ENCODE results near the gene CARD11.

CARD11 gene

DNA sequence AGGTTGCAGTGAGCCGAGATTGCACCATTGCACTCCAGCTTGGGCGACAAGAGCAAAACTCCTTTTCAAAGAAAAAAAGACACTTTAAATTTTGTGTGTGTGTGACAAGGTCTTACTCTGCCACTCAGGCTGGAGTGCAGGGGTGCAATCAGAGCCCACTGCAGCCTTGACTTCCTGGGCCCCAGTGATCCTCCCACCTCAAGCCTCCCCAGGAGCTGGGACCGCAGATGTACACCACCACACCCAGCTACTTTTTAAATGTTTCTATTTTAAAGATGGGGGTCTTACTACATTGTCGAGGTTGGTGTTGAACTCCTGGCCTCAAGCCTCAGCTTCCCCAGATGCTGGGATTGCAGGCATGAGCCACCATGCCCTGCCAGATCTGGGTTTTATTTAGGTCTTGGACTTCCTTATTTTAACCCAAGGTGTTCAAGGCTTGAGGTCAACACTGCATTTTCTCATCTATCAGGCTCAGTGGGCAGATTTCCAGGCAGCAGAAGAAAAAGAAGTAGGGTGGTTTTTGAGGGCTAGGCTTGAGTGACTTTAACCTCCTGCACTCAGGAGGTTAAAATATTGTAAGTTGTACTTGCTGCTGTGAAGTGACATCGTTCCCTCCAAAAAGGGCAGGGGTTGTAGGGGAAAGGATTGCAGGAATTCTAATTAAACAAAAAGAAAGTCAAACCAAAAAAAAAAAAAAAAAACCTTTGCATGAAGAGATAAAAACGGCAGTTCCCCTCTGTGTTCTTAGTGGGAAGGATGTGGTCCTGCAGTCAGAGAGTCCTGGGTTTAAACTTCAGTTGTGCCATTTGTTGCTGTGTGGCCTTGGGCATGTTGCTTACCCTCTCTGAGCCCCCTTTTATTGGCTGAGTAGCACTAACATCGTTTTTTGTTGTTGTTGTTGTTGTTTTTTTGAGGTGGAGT, 71.5 kb downstream of the CARD11 start:
- no peak for TF ChIP-seq POLR2AphosphoS5 (IDR thresholded peaks at IDR 0.05; ENCODE audit: low read depth, low read length)
- no peak for TF ChIP-seq TAF1 (IDR thresholded peaks at IDR 0.05; ENCODE audit: borderline replicate concordance, insufficient read depth, low read length)
- no peak for TF ChIP-seq SIN3A (IDR thresholded peaks at IDR 0.05; ENCODE audit: borderline replicate concordance, insufficient read depth, low read length)
- TF ChIP-seq REST (IDR thresholded peaks at IDR 0.05; ENCODE audit: insufficient read depth in 1 of 2, low read depth in 2 of 2, low read length in 2 of 2), result no peak
- TF ChIP-seq FOXP2 (optimal IDR thresholded peaks at IDR 0.05; ENCODE audit: borderline replicate concordance, extremely low read depth, extremely low read length, insufficient read depth), result no peak

- no peak for TF ChIP-seq TAF1 (IDR thresholded peaks at IDR 0.05; ENCODE audit: borderline replicate concordance, insufficient read depth, low read length)
- no peak for TF ChIP-seq POLR2AphosphoS5 (IDR thresholded peaks at IDR 0.05; ENCODE audit: low read depth, low read length)
- no peak for TF ChIP-seq FOXP2 (optimal IDR thresholded peaks at IDR 0.05; ENCODE audit: borderline replicate concordance, extremely low read depth, extremely low read length, insufficient read depth)
- no peak for TF ChIP-seq SIN3A (IDR thresholded peaks at IDR 0.05; ENCODE audit: borderline replicate concordance, insufficient read depth, low read length)
- no peak for TF ChIP-seq REST (IDR thresholded peaks at IDR 0.05; ENCODE audit: insufficient read depth in 1 of 2, low read depth in 2 of 2, low read length in 2 of 2)
Observed at GRCh38 chr7:2970861-2971260, 72.8 kb downstream of the CARD11 start.

- TF ChIP-seq REST (IDR thresholded peaks at IDR 0.05; ENCODE audit: insufficient read depth in 1 of 2, low read depth in 2 of 2, low read length in 2 of 2) (no peak), POLR2AphosphoS5 (IDR thresholded peaks at IDR 0.05; ENCODE audit: low read depth, low read length) (no peak), FOXP2 (optimal IDR thresholded peaks at IDR 0.05; ENCODE audit: borderline replicate concordance, extremely low read depth, extremely low read length, insufficient read depth) (no peak), TAF1 (IDR thresholded peaks at IDR 0.05; ENCODE audit: borderline replicate concordance, insufficient read depth, low read length) (no peak), SIN3A (IDR thresholded peaks at IDR 0.05; ENCODE audit: borderline replicate concordance, insufficient read depth, low read length) (no peak)
Observed at GRCh38 chr7:2970307-2970664, 73.4 kb downstream of the CARD11 start.

DNA sequence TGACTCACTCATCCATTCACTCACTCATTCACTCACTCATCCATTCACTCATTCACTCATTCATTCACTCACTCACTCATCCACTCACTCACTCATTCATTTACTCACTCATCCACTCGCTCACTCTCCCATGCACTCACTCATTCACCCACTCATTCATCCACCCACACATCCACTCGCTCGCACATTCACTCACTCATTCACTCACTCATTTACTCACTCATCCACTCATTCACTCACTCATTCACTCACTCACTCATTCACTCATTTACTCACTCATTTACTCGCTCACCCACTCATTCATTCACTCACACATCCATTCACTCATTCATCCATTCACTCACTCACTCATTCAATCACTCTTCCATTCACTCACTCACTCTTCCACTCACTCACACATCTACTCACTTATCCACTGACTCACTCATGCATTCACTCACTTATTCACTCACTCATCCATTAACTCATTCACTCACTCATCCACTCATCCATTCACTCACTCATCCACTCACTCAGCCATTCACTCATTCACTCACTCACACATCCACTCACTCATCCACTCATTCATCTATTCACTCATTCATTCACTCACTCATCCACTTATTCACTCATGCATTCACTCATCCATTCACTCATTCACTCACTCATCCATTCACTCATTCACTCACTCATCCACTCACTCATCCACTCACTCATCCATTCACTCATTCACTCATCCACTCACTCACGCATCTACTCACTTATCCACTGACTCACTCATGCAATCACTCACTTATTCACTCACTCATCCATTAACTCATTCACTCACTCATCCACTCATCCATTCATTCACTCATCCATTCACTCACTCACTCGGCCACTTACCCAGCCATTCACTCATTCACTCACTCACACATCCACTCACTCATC, 74.0 kb downstream of the CARD11 start:
- TF ChIP-seq FOXP2 (optimal IDR thresholded peaks at IDR 0.05; ENCODE audit: borderline replicate concordance, extremely low read depth, extremely low read length, insufficient read depth) (no peak), REST (IDR thresholded peaks at IDR 0.05; ENCODE audit: insufficient read depth in 1 of 2, low read depth in 2 of 2, low read length in 2 of 2) (no peak), TAF1 (IDR thresholded peaks at IDR 0.05; ENCODE audit: borderline replicate concordance, insufficient read depth, low read length) (no peak), POLR2AphosphoS5 (IDR thresholded peaks at IDR 0.05; ENCODE audit: low read depth, low read length) (no peak), SIN3A (IDR thresholded peaks at IDR 0.05; ENCODE audit: borderline replicate concordance, insufficient read depth, low read length) (no peak)

Measured in PFSK-1 (cell line).